Esophagus squamous epithelium (tissue), 4 donors: Measurements from ENCODE around the gene LEPROT.

Experiments
- CTCF ChIP-seq, 6 experiments: fragments of 450-650 bp in 4 of 6; fragments of 200-600 bp in 2 of 6; sonication (generic) in 2 of 6; IDR thresholded peaks; one replicate each; pipeline ENCODE4 v1.5.1; 2016 to 2019; ENCODE audit warnings: antibody characterized with exemption in 6 of 6, mild to moderate bottlenecking in 4 of 6, moderate library complexity in 4 of 6
- POLR2A ChIP-seq, 4 donors: fragments of 450-650 bp; IDR thresholded peaks; one replicate each; pipeline ENCODE4 v1.6.1; 2017; ENCODE audit warnings: antibody characterized with exemption in 4 of 4, mild to moderate bottlenecking in 4 of 4, moderate library complexity in 3 of 4

DNA sequence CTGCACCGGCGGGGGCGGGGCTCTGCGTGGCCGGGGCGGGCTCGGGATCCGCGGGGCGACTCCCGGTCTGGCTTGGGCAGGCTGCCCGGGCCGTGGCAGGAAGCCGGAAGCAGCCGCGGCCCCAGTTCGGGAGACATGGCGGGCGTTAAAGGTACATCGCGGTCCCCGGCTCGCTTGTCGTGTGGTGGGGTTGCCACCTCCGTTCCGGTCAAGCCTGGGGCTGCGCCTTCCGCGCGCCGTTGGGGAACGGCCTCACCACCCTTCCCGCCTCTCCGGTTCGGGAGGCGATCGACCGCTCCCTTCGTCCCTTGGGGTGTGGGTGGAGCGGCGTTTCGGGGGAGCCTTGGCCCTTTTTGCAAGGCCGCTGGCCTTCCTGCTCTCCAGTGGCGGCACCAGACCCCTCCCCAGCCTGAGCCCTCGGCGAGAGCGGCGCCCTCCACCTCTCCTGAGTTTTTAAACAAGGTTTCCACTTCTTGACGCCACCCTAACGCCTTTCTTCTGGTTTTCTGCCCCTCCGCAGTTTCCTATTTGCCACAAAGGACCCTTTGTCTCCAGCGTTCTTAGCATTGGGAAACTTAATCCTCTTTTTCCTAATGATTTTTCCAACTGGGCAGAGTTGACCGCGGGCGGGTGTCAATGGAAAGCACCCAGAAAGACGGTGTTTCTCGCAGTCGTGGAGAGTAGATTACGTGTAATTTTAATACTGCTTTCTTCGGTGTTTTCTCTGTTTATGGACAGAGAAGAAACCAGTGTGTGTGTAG is at the start of gene LEPROT, which contains the start of gene LEPR:
- peak in 1 of 6 experiments; percentile 13 for TF ChIP-seq CTCF (IDR thresholded peaks at IDR 0.05)
- peak in 3 of 4 donors; percentile 50 to 93 (median 79) for TF ChIP-seq POLR2A (IDR thresholded peaks at IDR 0.05)
